Type B pancreatic cell (in vitro differentiated cells): Measurements from ENCODE around the gene COLEC12. TPM values are rescaled to one million over a fixed set of nuclear protein-coding genes. Genes with fewer than 3 reads are reported as not detected.

Experiments used
- DNase-seq: peaks from one replicate; pipeline ENCODE4 v3.0.0; 2021; ENCODE audit warnings: mixed read lengths; ENCODE audit not compliant: unreplicated experiment; ENCODE audit errors: extremely low spot score
- H3K27ac Mint-ChIP-seq: 2 replicates; pipeline ENCODE4 v1.8.0; 2021; ENCODE audit warnings: mild to moderate bottlenecking, mixed read lengths
- H3K27me3 Mint-ChIP-seq: 2 replicates; pipeline ENCODE4 v1.8.0; 2021; ENCODE audit warnings: mixed read lengths
- H3K36me3 Mint-ChIP-seq: 2 replicates; pipeline ENCODE4 v1.8.0; 2021; ENCODE audit warnings: mixed read lengths
- H3K4me1 Mint-ChIP-seq: one replicate; pipeline ENCODE4 v1.8.0; 2021; ENCODE audit warnings: mixed read lengths; ENCODE audit not compliant: unreplicated experiment
- H3K4me3 Mint-ChIP-seq: 2 replicates; pipeline ENCODE4 v1.8.0; 2021; ENCODE audit warnings: mild to moderate bottlenecking, mixed read lengths
- H3K9me3 Mint-ChIP-seq: 2 replicates; pipeline ENCODE4 v1.8.0; 2021; ENCODE audit warnings: mixed read lengths
- total RNA-seq: library from RNA; stranded (reverse); gene quantifications from 2 replicates; pipeline ENCODE4 v1.2.1, GENCODE V29; 2021; ENCODE audit warnings: low replicate concordance
- TF ChIP-seq, protein P1 (sequence below): fragments of 200-600 bp; sonication (generic); conservative IDR thresholded peaks from 2 replicates; pipeline ENCODE4 v1.5.0; 2021; ENCODE audit warnings: antibody characterized with exemption, mild to moderate bottlenecking

COLEC12 gene
- total RNA-seq, 1 donor from 2014 or later, result 61.3 TPM

DNA sequence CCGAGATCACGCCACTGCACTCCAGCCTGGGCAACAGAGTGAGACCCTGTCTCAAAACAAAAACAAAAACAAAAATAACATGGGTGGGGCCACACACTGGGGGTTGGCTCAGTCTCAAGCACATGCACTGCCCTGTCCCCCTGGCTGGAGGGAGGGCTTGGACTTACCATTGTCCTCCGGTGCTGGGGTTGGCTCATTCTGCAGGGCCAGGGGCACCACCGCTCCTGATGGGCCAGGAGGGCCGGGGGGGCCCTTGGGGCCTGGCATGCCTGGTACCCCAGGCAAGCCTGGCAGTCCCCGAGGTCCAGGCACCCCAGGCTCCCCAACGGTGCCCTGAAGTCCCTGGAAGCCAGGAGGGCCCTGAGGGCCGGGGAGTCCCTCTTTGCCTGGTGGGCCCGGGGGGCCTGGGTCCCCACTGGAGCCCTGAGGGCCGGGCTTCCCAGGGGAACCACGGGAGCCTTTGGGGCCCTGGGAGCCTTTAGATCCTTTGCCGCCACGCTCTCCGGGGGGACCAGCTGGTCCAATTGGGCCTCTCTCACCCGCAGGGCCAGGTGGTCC is 165.8 kb downstream of the COLEC12 start:
- DNase-seq, result no peak
- no peak overlapping the region for H3K27ac Mint-ChIP-seq

DNA sequence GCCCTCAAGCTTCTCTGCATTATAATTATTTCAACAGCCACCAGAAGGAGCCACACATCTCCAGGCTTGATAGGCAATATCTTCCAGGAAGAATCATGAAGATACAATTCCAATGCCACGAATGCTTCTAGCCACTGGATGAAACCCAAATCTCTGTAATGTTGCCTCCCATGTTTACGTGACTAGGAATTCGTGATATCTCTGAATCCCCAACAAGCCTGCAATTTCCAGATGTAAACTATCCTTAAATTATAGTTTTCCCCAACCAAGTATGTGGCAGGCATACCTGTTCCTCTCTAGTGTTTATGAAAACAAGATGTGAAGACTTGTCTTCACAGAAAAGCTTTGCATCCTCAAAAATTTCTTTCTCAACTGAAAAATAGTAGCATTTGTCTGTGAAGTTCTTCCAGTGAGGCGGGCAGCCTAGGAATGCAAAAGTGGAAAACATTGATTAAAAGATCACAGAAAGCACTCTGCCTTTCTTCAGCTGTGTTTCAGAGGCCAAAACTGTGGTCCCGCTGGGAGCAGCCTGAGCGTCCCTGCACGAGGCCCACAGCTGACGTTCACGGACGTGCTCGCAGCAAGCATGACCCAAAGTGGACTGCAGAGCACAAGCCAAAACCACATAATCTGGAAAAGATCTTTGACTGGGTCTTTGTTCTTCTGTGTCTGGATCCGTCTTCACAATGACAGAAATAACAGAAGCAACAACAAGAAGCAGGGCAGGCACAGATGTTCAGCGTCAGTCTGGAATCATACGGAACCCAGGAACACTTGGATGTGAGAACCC is 167.6 kb downstream of the COLEC12 start:
- TF ChIP-seq, protein P1, sequence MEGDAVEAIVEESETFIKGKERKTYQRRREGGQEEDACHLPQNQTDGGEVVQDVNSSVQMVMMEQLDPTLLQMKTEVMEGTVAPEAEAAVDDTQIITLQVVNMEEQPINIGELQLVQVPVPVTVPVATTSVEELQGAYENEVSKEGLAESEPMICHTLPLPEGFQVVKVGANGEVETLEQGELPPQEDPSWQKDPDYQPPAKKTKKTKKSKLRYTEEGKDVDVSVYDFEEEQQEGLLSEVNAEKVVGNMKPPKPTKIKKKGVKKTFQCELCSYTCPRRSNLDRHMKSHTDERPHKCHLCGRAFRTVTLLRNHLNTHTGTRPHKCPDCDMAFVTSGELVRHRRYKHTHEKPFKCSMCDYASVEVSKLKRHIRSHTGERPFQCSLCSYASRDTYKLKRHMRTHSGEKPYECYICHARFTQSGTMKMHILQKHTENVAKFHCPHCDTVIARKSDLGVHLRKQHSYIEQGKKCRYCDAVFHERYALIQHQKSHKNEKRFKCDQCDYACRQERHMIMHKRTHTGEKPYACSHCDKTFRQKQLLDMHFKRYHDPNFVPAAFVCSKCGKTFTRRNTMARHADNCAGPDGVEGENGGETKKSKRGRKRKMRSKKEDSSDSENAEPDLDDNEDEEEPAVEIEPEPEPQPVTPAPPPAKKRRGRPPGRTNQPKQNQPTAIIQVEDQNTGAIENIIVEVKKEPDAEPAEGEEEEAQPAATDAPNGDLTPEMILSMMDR, result no peak

More for the DNA sequence above, 165.8 kb downstream of the COLEC12 start:
- TF ChIP-seq, protein P1, result no peak
- H3K36me3 Mint-ChIP-seq, result peaks cover 18% of the 10 kb centered on the region
- H3K4me1 Mint-ChIP-seq, result peaks cover 5% of the 10 kb centered on the region
- no peak overlapping the region for H3K4me3 Mint-ChIP-seq
- H3K9me3 Mint-ChIP-seq, result no peaks in the 10 kb centered on the region
- no peaks in the 10 kb centered on the region for H3K27me3 Mint-ChIP-seq

DNA sequence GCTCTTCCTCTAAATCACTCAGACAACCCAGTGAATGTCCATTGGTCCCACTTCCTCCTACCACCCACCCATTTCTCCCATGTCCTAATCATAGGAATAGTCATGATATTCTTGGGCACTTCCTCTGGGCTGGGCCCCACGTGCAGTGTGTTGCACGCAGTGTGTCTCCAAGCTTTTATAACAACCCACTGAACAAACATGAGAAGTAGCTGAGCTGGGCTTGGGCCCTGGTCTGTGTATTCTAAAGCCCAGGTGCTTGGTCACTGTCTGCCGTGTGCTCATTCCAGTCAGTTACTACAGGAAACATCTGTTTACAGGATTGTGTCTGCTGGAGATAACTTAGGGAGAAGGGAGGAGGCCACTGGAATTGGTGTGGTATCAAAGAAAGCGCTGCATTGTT is 168.5 kb downstream of the COLEC12 start:
- H3K9me3 Mint-ChIP-seq, result no peaks in the 10 kb centered on the region
- TF ChIP-seq, protein P1, result no peak
- peaks cover 5% of the 10 kb centered on the region for H3K4me1 Mint-ChIP-seq
- H3K27me3 Mint-ChIP-seq, result no peaks in the 10 kb centered on the region
- no peak overlapping the region for H3K4me3 Mint-ChIP-seq
- no peak for DNase-seq
- peaks cover 14% of the 10 kb centered on the region for H3K36me3 Mint-ChIP-seq
- no peak overlapping the region for H3K27ac Mint-ChIP-seq

More for the DNA sequence above, 167.6 kb downstream of the COLEC12 start:
- H3K4me3 Mint-ChIP-seq, result no peak overlapping the region
- no peaks in the 10 kb centered on the region for H3K27me3 Mint-ChIP-seq
- H3K27ac Mint-ChIP-seq, result peak overlapping the region; percentile 30
- H3K36me3 Mint-ChIP-seq, result peaks cover 14% of the 10 kb centered on the region
- no peaks in the 10 kb centered on the region for H3K9me3 Mint-ChIP-seq
- peaks cover 5% of the 10 kb centered on the region for H3K4me1 Mint-ChIP-seq
- no peak for DNase-seq

GRCh38 chr18:331221-331821 is 169.2 kb downstream of the COLEC12 start:
- H3K36me3 Mint-ChIP-seq, result peaks cover 14% of the 10 kb centered on the region
- H3K9me3 Mint-ChIP-seq, result no peaks in the 10 kb centered on the region
- no peak for DNase-seq
- peaks cover 5% of the 10 kb centered on the region for H3K4me1 Mint-ChIP-seq
- H3K4me3 Mint-ChIP-seq, result no peak overlapping the region
- TF ChIP-seq, protein P1, result no peak
- no peak overlapping the region for H3K27ac Mint-ChIP-seq
- H3K27me3 Mint-ChIP-seq, result no peaks in the 10 kb centered on the region

- Mint-ChIP-seq H3K27me3 (no peaks in the 10 kb centered on the region), H3K4me1 (peaks cover 5% of the 10 kb centered on the region), H3K36me3 (peaks cover 11% of the 10 kb centered on the region), H3K9me3 (no peaks in the 10 kb centered on the region), H3K4me3 (no peak overlapping the region), H3K27ac (no peak overlapping the region)
- TF ChIP-seq, protein P1, result no peak
- no peak for DNase-seq
These were observed 171.6 kb downstream of the COLEC12 start for GRCh38 chr18:328928-329327.
